IMR-90 (cell line): ENCODE data around the gene TANGO2. TPM values are rescaled to one million over a fixed set of nuclear protein-coding genes. Genes with fewer than 3 reads are reported as not detected.

Experiments
- ATAC-seq: fragments of 200-7000 bp; cut with Tn5 transposase; 2 replicates; pipeline ENCODE4 v1.9.1; 2020; ENCODE audit warnings: low read depth, mild to moderate bottlenecking, moderate library complexity
- BruUV-seq: library from RNA; stranded (reverse); fragments of 400-500 nt; replicated peaks from 2 replicates; lab custom pipeline; 2021; lab: Mats Ljungman, UMichigan
- CTCF ChIA-PET: fragments of 300-600 bp; formaldehyde crosslinking; extraction: SDS; loops from one replicate; lab custom pipeline; 2021; ENCODE audit warnings: antibody characterized with exemption; lab: Yijun Ruan, JAX
- POLR2A ChIA-PET: fragments of 300-600 bp; sonication (Branson Sonifier 250); formaldehyde crosslinking; loops from one replicate; lab custom pipeline; 2022; ENCODE audit warnings: antibody characterized with exemption; ENCODE audit not compliant: unreplicated experiment; lab: Charles Lee
- DNase-seq: peaks from one replicate; pipeline ENCODE4 v3.0.0; 2013
- H2AFZ ChIP-seq: replicated peaks from 2 replicates; pipeline ENCODE3; 2013; ENCODE audit warnings: low read length, mild to moderate bottlenecking; ENCODE audit not compliant: poor library complexity
- H2AK5ac ChIP-seq: 2 replicates; pipeline ENCODE4 v1.6.1; 2013; ENCODE audit warnings: low read depth, low read length, inconsistent platforms
- H2AK9ac ChIP-seq: replicated peaks from 2 replicates; pipeline ENCODE3; 2013; ENCODE audit warnings: mild to moderate bottlenecking, low read depth, low read length, moderate library complexity; ENCODE audit not compliant: poor library complexity
- H2BK120ac ChIP-seq: 2 replicates; pipeline ENCODE4 v1.6.1; 2013; ENCODE audit warnings: low read depth, low read length, inconsistent platforms
- H2BK15ac ChIP-seq: 3 replicates; pipeline ENCODE4 v1.6.1; 2013; ENCODE audit warnings: low read depth, low read length, inconsistent platforms
- H2BK20ac ChIP-seq: 2 replicates; pipeline ENCODE4 v1.6.1; 2013; ENCODE audit warnings: low read depth, mild to moderate bottlenecking, inconsistent platforms, low read length, moderate library complexity
- H2BK5ac ChIP-seq: 2 replicates; pipeline ENCODE4 v1.6.1; 2013; ENCODE audit warnings: mild to moderate bottlenecking, low read depth, low read length, inconsistent platforms; ENCODE audit not compliant: poor library complexity, severe bottlenecking
- H3K14ac ChIP-seq: replicated peaks from 2 replicates; pipeline ENCODE4 v1.6.1; 2013; ENCODE audit warnings: low read depth, low read length, inconsistent platforms
- H3K18ac ChIP-seq: 2 replicates; pipeline ENCODE4 v1.6.1; 2013; ENCODE audit warnings: low read depth, low read length, control low read depth
- H3K23ac ChIP-seq: 2 replicates; pipeline ENCODE4 v1.6.1; 2013; ENCODE audit warnings: low read depth, low read length, inconsistent platforms
- H3K27ac ChIP-seq: 2 replicates; pipeline ENCODE4 v1.5.1; 2013; ENCODE audit warnings: mild to moderate bottlenecking, control low read depth, low read length; ENCODE audit not compliant: insufficient read depth
- H3K27me3 ChIP-seq: 2 replicates; pipeline ENCODE4 v1.6.1; 2013; ENCODE audit warnings: low read length; ENCODE audit not compliant: control insufficient read depth, insufficient read depth
- H3K36me3 ChIP-seq: 2 replicates; pipeline ENCODE4 v1.6.1; 2013; ENCODE audit warnings: low read length, mixed read lengths; ENCODE audit not compliant: control insufficient read depth, insufficient read depth
- H3K4ac ChIP-seq: 2 replicates; pipeline ENCODE4 v1.6.1; 2013; ENCODE audit warnings: low read depth, low read length, inconsistent platforms
- H3K4me1 ChIP-seq: 2 replicates; pipeline ENCODE4 v1.6.1; 2013; ENCODE audit warnings: low read length, mixed read lengths; ENCODE audit not compliant: control insufficient read depth, insufficient read depth
- H3K4me2 ChIP-seq: 2 replicates; pipeline ENCODE4 v1.6.1; 2013; ENCODE audit warnings: low read depth, mild to moderate bottlenecking, control low read depth, low read length, moderate library complexity
- H3K4me3 ChIP-seq: 2 replicates; pipeline ENCODE4 v1.5.1; 2013; ENCODE audit warnings: low read depth, mild to moderate bottlenecking, control low read depth, low read length, moderate library complexity; ENCODE audit not compliant: insufficient read depth
- H3K56ac ChIP-seq: 2 replicates; pipeline ENCODE4 v1.6.1; 2013; ENCODE audit warnings: low read length, inconsistent platforms; ENCODE audit not compliant: insufficient read depth; ENCODE audit errors: extremely low read depth
- H3K79me1 ChIP-seq, 2 experiments: 2 replicates each; pipeline ENCODE4 v1.6.1; 2013; ENCODE audit warnings: low read length in 2 of 2, inconsistent platforms in 1 of 2, low read depth in 1 of 2
- H3K9ac ChIP-seq: 2 replicates; pipeline ENCODE4 v1.6.1; 2013; ENCODE audit warnings: low read depth, low read length, control low read depth
- H3K9me1 ChIP-seq: 2 replicates; pipeline ENCODE4 v1.6.1; 2013; ENCODE audit warnings: low read length, inconsistent platforms; ENCODE audit not compliant: insufficient read depth
- H3K9me3 ChIP-seq: 2 replicates; pipeline ENCODE4 v1.6.1; 2013; ENCODE audit warnings: low read length; ENCODE audit not compliant: control insufficient read depth, insufficient read depth
- H4K20me1 ChIP-seq: 2 replicates; pipeline ENCODE4 v1.6.1; 2013; ENCODE audit warnings: low read length, inconsistent platforms; ENCODE audit not compliant: insufficient read depth
- H4K5ac ChIP-seq: 2 replicates; pipeline ENCODE4 v1.6.1; 2013; ENCODE audit warnings: mild to moderate bottlenecking, low read depth, low read length, control low read depth
- H4K8ac ChIP-seq, 2 experiments: 2 replicates each; pipeline ENCODE4 v1.6.1; 2013; ENCODE audit warnings: low read depth in 2 of 2, low read length in 2 of 2, control low read depth in 1 of 2, inconsistent platforms in 1 of 2
- H4K91ac ChIP-seq: 2 replicates; pipeline ENCODE4 v1.6.1; 2013; ENCODE audit warnings: low read depth, low read length, inconsistent platforms; ENCODE audit not compliant: insufficient read depth
- CEBPB ChIP-seq: IDR thresholded peaks from 2 replicates; pipeline ENCODE4 v1.6.1; 2012; ENCODE audit warnings: low read depth, low read length, improper control_type of control experiment
- MAFK ChIP-seq: IDR thresholded peaks from 2 replicates; pipeline ENCODE4 v1.6.1; 2012; ENCODE audit warnings: low read depth, low read length, improper control_type of control experiment
- MAZ ChIP-seq: IDR thresholded peaks from 2 replicates; pipeline ENCODE4 v1.6.1; 2012; ENCODE audit warnings: low read depth, mild to moderate bottlenecking, low read length, improper control_type of control experiment, moderate library complexity, borderline replicate concordance
- MXI1 ChIP-seq: IDR thresholded peaks from 2 replicates; pipeline ENCODE4 v1.6.1; 2012; ENCODE audit warnings: low read depth, mild to moderate bottlenecking, low read length, moderate library complexity, borderline replicate concordance
- POLR2A ChIP-seq: IDR thresholded peaks from 2 replicates; pipeline ENCODE4 v1.6.1; 2012; ENCODE audit warnings: mild to moderate bottlenecking, low read depth, low read length
- RAD21 ChIP-seq: IDR thresholded peaks from 2 replicates; pipeline ENCODE4 v1.6.1; 2012; ENCODE audit warnings: low read length, improper control_type of control experiment
- RCOR1 ChIP-seq: IDR thresholded peaks from 2 replicates; pipeline ENCODE4 v1.6.1; 2012; ENCODE audit warnings: mild to moderate bottlenecking, low read length, improper control_type of control experiment; ENCODE audit not compliant: insufficient replicate concordance
- RFX5 ChIP-seq: IDR thresholded peaks from 2 replicates; pipeline ENCODE4 v1.8.0; 2012; ENCODE audit warnings: low read depth, mild to moderate bottlenecking, low read length, moderate library complexity
- WGBS, 2 experiments: methylation state at CpG; one replicate each; pipeline versions ENCODE4 v1.1.5 to v1.1.7; 2013; ENCODE audit warnings: missing lambda C conversion rate in 2 of 2; ENCODE audit not compliant: insufficient read length in 1 of 2; ENCODE audit errors: extremely low coverage in 2 of 2; 5-methylcytosine and 5-hydroxymethylcytosine counted together
- dilution Hi-C: fragments of 300-500 bp; cut with HindIII; formaldehyde crosslinking; loops from one replicate; pipeline ENCODE4 v1.14.3; 2018; ENCODE audit warnings: low sequenced_read_pairs; ENCODE audit not compliant: unreplicated experiment
- in situ Hi-C: fragments of 300-500 bp; cut with MboI; formaldehyde crosslinking; loops from 3 replicates; pipeline ENCODE4 v1.14.3; 2019; ENCODE audit warnings: low sequenced_read_pairs, inconsistent platforms, mixed read lengths
- intact Hi-C: fragments of 100-400 bp; cut with micrococcal nuclease; formaldehyde crosslinking; loops from 2 replicates; pipeline ENCODE4 v1.10.0; 2022
- polyA plus RNA-seq, 3 experiments: library from polyadenylated mRNA; depleted of rRNA; stranded (reverse); fragments of >200 nt; gene quantifications; 2 replicates each; pipeline ENCODE4 v1.2.3, GENCODE V29; 2012; ENCODE audit warnings: low replicate concordance in 1 of 3
- total RNA-seq: library from RNA; depleted of rRNA; stranded (reverse); fragments of >200 nt; gene quantifications from 2 replicates; pipeline ENCODE4 v1.2.3, GENCODE V29; 2012
- TF ChIP-seq, protein P1 (sequence below): fragments of 150-350 bp; IDR thresholded peaks from 2 replicates; pipeline ENCODE4 v1.6.1; 2017; ENCODE audit warnings: mild to moderate bottlenecking, antibody characterized with exemption, low read length, low read depth
- TF ChIP-seq, protein P2 (sequence below): fragments of 150-350 bp; IDR thresholded peaks from 2 replicates; pipeline ENCODE4 v1.6.1; 2016; ENCODE audit warnings: low read depth, mild to moderate bottlenecking, low read length, moderate library complexity, borderline replicate concordance

The TANGO2 gene
- total and polyA plus RNA-seq, 2 of the 4 experiments (the other 2 are of a cell fraction): 45.1 to 75.1 TPM

DNA sequence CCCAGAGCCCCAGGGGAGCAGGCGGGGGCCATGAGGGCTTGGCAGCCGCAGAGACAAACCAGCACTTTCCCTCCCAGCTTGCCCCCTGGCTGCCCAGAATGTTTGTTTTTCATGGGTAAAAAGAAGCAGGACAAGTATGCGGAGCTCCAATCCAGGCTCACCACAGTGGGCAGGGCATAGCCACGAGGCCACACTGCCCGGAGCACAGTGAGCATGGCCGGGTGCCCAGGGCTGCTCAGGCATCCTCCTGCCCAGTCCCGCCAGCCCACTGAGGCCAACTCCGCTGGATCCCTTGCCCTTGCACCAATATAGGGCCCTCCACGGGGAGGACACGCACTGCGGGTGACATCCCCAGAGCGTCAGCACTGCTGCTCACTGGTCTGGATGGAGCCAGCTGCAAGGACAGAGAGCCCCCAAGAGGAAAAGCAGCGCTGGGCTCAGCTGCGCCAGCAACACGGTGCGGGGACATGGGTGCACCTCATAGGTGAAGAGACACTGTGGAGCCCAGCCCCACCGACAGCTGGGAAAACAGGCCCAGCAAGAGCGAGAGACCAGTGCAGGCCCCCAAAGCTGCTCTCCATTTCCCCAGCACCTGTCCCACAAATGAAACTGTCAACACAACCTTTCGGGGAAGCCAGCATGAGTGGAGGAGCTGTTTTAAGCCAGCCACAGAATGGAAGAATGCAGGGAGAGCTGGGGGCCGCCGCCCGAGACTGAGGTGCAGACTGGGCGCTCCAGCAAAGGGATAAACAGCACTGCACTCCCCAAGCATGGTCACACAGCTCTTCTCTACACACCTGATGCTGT is 29.1 kb upstream of the TANGO2 start:
- Histone ChIP-seq H4K91ac (no peak overlapping the region), H3K4me2 (no peak overlapping the region), H3K27me3 (no peaks in the 10 kb centered on the region), H3K9me3 (no peaks in the 10 kb centered on the region), H3K9ac (no peak overlapping the region), H3K9me1 (0 out of 2 replicates have a peak, but pooled peaks cover 7% of the 10 kb centered on the region), H2AK9ac (peak overlapping the region; percentile 81), H2BK120ac (no peak overlapping the region), H3K23ac (no peak overlapping the region), H2AFZ (peak overlapping the region; percentile 16), H3K4ac (no peak overlapping the region), H3K4me3 (no peak overlapping the region), H2BK20ac (no peak overlapping the region), H2AK5ac (no peak overlapping the region), H3K56ac (no peak overlapping the region), H4K20me1 (peaks cover 2% of the 10 kb centered on the region; the same call in 1 of the 2 replicates), H2BK5ac (no peak overlapping the region), H3K18ac (no peak overlapping the region), H2BK15ac (no peak overlapping the region), H3K79me1 (no peaks in the 10 kb centered on the region), H4K5ac (no peak overlapping the region), H3K14ac (no peak overlapping the region), H3K36me3 (no peaks in the 10 kb centered on the region), H4K8ac (no peak overlapping the region), H3K4me1 (peaks cover 16% of the 10 kb centered on the region), H3K27ac (no peak overlapping the region)
- in situ Hi-C loops (no loop called here), intact Hi-C loops (no loop called here), dilution Hi-C loops (no loop called here)
- 73% methylated on average over 10 of the region's 23 CpGs; no CpG with 5 or more reads in 1 of the 2 experiments for WGBS, 2 experiments
- DNase-seq: no peak
- peak; percentile 15 for ATAC-seq
- ChIA-PET POLR2A (no interaction called here), CTCF (interaction anchor here (0.5 to 1.1 kb wide), 2 partner anchors 30 to 253 kb away, joined by 3 read pairs; no protein-coding TSS in a partner anchor)
- no peak for TF ChIP-seq MAFK
- no peak for TF ChIP-seq RFX5
- TF ChIP-seq, protein P1, sequence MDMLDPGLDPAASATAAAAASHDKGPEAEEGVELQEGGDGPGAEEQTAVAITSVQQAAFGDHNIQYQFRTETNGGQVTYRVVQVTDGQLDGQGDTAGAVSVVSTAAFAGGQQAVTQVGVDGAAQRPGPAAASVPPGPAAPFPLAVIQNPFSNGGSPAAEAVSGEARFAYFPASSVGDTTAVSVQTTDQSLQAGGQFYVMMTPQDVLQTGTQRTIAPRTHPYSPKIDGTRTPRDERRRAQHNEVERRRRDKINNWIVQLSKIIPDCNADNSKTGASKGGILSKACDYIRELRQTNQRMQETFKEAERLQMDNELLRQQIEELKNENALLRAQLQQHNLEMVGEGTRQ: no peak
- TF ChIP-seq RCOR1: no peak
- no peak for TF ChIP-seq MXI1
- TF ChIP-seq POLR2A: no peak
- no peak for TF ChIP-seq MAZ
- TF ChIP-seq RAD21: no peak
- TF ChIP-seq CEBPB: no peak
- TF ChIP-seq, protein P2, sequence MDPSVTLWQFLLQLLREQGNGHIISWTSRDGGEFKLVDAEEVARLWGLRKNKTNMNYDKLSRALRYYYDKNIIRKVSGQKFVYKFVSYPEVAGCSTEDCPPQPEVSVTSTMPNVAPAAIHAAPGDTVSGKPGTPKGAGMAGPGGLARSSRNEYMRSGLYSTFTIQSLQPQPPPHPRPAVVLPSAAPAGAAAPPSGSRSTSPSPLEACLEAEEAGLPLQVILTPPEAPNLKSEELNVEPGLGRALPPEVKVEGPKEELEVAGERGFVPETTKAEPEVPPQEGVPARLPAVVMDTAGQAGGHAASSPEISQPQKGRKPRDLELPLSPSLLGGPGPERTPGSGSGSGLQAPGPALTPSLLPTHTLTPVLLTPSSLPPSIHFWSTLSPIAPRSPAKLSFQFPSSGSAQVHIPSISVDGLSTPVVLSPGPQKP: no peak
- BruUV-seq: no TSS peak
